SJCRH30 (cell line): ENCODE data around the gene TFAP2C. TPM values are rescaled to one million over a fixed set of nuclear protein-coding genes. Genes with fewer than 3 reads are reported as not detected.
"Not testable (repeated sequence)": the region's sequence is repeated elsewhere in the genome, so short reads cannot be mapped to it uniquely, and the experiment has no call there.

Source experiments
- DNase-seq, 2 experiments: peaks; one replicate each; pipeline ENCODE4 v3.0.0-alpha.2; 2015 to 2020
- H3K27ac ChIP-seq: fragments of 250-450 bp; sonication (Bioruptor Pico); 2 replicates; pipeline ENCODE4 v1.5.1; 2020; ENCODE audit warnings: mild to moderate bottlenecking, moderate library complexity
- H3K27me3 ChIP-seq: fragments of 250-450 bp; sonication (Bioruptor Pico); 2 replicates; pipeline ENCODE4 v1.5.1; 2020; ENCODE audit warnings: mild to moderate bottlenecking, moderate library complexity
- H3K36me3 ChIP-seq: fragments of 250-450 bp; sonication (Bioruptor Pico); 2 replicates; pipeline ENCODE4 v1.5.1; 2020; ENCODE audit warnings: mild to moderate bottlenecking, moderate library complexity
- H3K4me1 ChIP-seq: fragments of 250-450 bp; sonication (Bioruptor Pico); 2 replicates; pipeline ENCODE4 v1.5.1; 2020; ENCODE audit warnings: mild to moderate bottlenecking, moderate library complexity
- H3K4me3 ChIP-seq: fragments of 250-450 bp; sonication (Bioruptor Pico); 2 replicates; pipeline ENCODE4 v1.5.1; 2020; ENCODE audit warnings: mild to moderate bottlenecking, moderate library complexity
- H3K9me3 ChIP-seq: fragments of 250-450 bp; sonication (Bioruptor Pico); replicated peaks from 2 replicates; pipeline ENCODE4 v1.5.1; 2020; ENCODE audit warnings: mild to moderate bottlenecking, moderate library complexity
- total RNA-seq: library from RNA; depleted of rRNA; stranded (reverse); fragments of >200 nt; shearing (Covaris generic); gene quantifications from 2 replicates; pipeline ENCODE4 v1.2.3, GENCODE V29; 2014; rRNA removed

TFAP2C gene
- total RNA-seq, 1 experiment from 2014 or later = not detected

DNA sequence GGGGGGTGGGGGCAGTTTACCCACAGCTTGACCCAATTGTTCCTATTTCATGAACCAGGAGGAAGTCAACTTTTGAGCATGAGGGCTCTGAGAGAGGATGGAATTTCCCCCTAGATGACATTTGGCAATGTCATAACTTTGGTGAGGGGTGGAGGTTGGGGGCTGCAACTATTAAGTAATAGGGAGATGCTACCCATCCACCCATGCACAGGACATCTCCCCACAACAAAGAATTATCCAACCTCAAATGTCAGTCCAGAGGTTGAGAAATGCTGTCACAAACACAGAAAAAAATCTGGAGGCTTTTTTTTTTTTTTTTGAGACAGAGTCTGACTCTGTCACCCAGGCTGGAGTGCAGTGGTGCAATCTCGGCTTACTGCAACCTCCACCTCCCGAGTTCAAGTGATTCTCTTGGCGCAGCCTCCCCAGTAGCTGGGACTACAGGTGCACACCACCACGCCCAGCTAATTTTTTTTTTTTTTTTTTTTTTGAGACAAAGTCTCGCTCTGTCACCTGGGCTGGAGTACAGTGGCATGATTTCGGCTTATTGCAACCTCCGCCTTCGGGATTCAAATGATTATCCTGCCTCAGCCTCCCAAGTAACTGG is 29.3 kb downstream of the TFAP2C start:
- not testable (repeated sequence) for H3K36me3 ChIP-seq, DNase-seq, H3K4me3 ChIP-seq, H3K4me1 ChIP-seq, H3K9me3 ChIP-seq, H3K27ac ChIP-seq
- H3K27me3 ChIP-seq = peaks cover 35% of the 10 kb centered on the region

- DNase-seq = no peak
Observed at GRCh38 chr20:56663660-56664059, 34.6 kb downstream of the TFAP2C start.

DNA sequence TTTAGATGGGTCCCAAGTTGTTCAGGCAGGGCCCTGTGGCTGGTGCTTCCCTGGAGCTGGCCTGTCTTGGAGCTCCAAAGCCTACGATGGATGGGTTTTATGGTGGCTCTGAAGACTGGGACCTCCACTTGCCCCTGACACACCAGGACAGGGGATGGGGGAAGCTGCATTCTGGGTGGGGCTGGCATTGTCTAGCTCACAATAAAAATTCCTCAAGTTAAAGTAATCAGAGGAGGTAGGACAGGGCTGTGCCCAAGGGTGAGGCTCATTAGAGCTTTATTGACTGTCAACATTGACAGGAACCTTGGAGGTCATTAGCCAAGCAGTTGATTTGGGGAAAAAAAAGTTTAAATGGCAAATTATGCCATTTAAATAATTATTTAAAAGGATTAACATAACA is 35.7 kb downstream of the TFAP2C start:
- Histone ChIP-seq H3K27ac (no peak overlapping the region), H3K4me1 (no peaks in the 10 kb centered on the region), H3K4me3 (no peak overlapping the region), H3K36me3 (no peaks in the 10 kb centered on the region), H3K9me3 (no peaks in the 10 kb centered on the region), H3K27me3 (peaks cover 21% of the 10 kb centered on the region)
- no peak for DNase-seq

More at GRCh38 chr20:56663660-56664059, 34.6 kb downstream of the TFAP2C start:
- H3K4me3 ChIP-seq = no peak overlapping the region
- no peaks in the 10 kb centered on the region for H3K4me1 ChIP-seq
- no peaks in the 10 kb centered on the region for H3K9me3 ChIP-seq
- H3K27ac ChIP-seq = no peak overlapping the region
- H3K27me3 ChIP-seq = peaks cover 24% of the 10 kb centered on the region
- no peaks in the 10 kb centered on the region for H3K36me3 ChIP-seq

GRCh38 chr20:56665806-56666205 is 36.7 kb downstream of the TFAP2C start:
- Histone ChIP-seq H3K27ac (no peak overlapping the region), H3K36me3 (no peaks in the 10 kb centered on the region), H3K4me3 (no peak overlapping the region), H3K4me1 (no peaks in the 10 kb centered on the region), H3K27me3 (peaks cover 17% of the 10 kb centered on the region), H3K9me3 (no peaks in the 10 kb centered on the region)
- no peak for DNase-seq

DNA sequence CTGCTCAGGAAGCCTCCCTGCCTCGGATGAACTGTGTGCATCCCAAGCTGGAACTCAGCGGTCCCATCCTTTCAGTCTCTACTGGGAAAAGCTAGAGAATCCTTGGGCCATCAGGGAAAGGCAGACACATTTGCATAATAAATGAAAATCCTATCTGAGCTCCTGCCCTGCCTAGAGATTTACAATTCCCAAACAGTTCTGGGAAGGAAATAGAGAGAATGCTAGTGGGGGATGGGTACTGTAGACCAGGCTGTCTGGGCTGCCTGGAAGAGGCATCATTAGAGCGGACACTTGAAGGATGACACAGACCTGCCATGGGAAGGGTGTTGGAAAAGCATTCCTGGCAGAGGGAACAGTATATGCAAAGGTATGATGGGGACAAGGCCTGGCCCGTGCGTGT is 44.3 kb downstream of the TFAP2C start:
- Histone ChIP-seq H3K36me3 (no peaks in the 10 kb centered on the region), H3K9me3 (no peaks in the 10 kb centered on the region)
- DNase-seq = no peak

DNA sequence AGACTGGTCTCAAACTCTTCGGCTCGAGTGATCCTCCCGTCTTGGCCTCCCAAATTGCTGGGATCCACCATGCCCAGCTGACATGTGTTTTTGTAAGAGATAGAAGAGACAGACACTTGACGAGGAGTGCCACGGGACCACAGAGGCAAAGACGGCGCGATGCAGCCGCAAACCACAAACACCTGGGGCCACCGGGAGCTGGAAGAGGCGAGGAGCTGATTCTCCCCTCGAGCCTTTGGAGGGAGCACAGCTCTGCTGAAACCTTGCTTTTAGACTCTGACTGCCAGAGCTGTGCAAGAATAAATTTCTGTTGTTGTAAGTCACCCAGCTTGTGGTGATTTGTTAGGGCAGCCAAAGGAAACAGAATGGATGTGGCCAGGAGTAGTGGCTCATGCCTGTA is 46.9 kb downstream of the TFAP2C start:
- no peak overlapping the region for H3K27ac ChIP-seq
- no peak overlapping the region for H3K4me3 ChIP-seq
- no peaks in the 10 kb centered on the region for H3K9me3 ChIP-seq
- DNase-seq = no peak
- H3K36me3 ChIP-seq = no peaks in the 10 kb centered on the region
- peaks cover 21% of the 10 kb centered on the region for H3K27me3 ChIP-seq
- no peaks in the 10 kb centered on the region for H3K4me1 ChIP-seq

More for the DNA sequence above, 44.3 kb downstream of the TFAP2C start:
- Histone ChIP-seq H3K27ac (no peak overlapping the region), H3K27me3 (peaks cover 21% of the 10 kb centered on the region), H3K4me1 (no peaks in the 10 kb centered on the region), H3K4me3 (no peak overlapping the region)

DNA sequence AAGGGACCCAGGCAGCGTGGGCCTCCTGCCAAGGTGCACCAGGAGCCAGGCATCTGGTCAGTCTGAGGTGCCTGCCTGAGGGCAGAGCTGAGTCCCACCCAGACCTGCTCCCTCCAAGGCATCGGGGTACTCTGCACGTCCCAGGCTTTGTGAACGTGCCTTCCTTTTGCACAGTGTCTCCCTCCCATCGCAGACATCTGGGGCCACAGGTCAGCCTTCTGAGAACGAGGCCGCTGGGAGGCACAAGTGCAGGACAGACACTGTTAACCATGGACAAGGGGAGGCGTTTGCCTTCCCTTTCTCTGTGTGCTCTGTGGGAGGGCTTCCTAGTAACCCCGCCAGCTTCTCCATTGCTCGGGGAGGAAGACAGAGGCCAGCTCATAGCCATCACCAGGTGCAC is 47.6 kb downstream of the TFAP2C start:
- DNase-seq = no peak
- Histone ChIP-seq H3K36me3 (no peaks in the 10 kb centered on the region), H3K4me1 (no peaks in the 10 kb centered on the region), H3K27me3 (peaks cover 21% of the 10 kb centered on the region), H3K4me3 (no peak overlapping the region), H3K27ac (no peak overlapping the region), H3K9me3 (no peaks in the 10 kb centered on the region)

DNA sequence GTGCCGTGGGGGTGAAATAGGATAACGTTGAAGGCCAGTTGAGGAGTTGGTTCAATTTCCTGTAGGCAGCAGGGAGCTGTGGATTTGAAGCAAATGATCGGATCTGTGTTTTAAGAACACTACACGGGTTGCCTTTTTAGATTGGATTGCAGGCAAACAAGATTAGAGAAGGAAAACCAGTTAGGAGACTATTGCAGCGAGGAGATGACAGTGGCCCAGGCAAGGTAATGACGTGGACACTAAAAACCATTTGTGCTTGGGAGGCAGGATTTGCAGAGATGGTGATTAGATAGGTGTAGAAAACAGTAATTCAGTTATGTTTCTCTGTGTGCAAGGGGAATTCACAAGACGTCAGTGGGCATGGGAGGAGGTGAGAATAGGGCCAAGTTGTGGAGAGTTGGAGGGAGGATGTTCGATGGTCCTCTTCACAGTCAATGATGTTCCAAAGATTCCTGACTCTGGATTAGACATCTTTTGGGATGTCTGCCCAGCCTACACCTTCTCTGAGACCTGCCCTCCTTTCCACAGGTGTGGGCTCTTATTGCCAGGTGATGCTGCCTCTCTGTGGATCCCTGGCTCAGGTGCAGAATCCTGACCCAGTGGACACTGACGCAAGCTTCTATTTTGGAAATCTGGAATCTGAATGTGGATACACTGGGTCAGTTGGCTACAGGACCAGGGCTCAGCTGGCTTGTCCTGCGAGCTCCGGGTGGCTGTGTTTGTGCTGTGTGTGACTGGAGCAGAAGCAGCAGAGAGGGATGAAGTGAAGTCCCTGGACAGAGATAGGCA is 54.2 kb downstream of the TFAP2C start:
- no peak for DNase-seq
- Histone ChIP-seq H3K9me3 (no peaks in the 10 kb centered on the region), H3K4me1 (no peaks in the 10 kb centered on the region), H3K27ac (no peak overlapping the region), H3K36me3 (no peaks in the 10 kb centered on the region), H3K4me3 (no peak overlapping the region), H3K27me3 (peaks cover 21% of the 10 kb centered on the region)

GRCh38 chr20:56685879-56686278 is 56.8 kb downstream of the TFAP2C start:
- Histone ChIP-seq H3K36me3 (no peaks in the 10 kb centered on the region), H3K27ac (no peak overlapping the region), H3K4me3 (no peak overlapping the region), H3K9me3 (no peaks in the 10 kb centered on the region), H3K27me3 (peaks cover 43% of the 10 kb centered on the region), H3K4me1 (no peaks in the 10 kb centered on the region)
- DNase-seq = no peak

DNA sequence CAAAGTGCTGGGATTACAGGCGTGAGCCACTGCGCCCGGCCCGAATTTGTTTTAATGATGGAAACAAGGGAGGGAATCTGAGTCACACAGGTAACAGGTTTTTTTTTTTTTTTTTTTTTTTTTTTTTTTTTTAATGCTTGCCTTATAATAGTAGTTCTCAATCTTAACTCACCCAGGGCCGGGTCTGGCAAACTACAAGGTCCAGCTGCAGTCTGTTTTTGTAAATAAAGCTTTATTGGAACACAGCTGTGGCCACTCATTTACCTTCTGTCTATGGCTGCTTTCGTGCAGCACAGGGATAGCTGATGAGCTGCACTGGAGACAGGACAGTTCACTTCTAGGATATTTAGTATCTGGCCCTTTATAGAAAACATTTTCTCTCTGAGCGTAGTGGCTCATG is 58.0 kb downstream of the TFAP2C start:
- no peak for DNase-seq
- Histone ChIP-seq H3K27me3 (peaks cover 48% of the 10 kb centered on the region), H3K36me3 (no peaks in the 10 kb centered on the region), H3K27ac (no peak overlapping the region), H3K9me3 (no peaks in the 10 kb centered on the region), H3K4me1 (no peaks in the 10 kb centered on the region), H3K4me3 (no peak overlapping the region)

GRCh38 chr20:56688106-56688505 is 59.0 kb downstream of the TFAP2C start:
- no peaks in the 10 kb centered on the region for H3K36me3 ChIP-seq
- H3K27ac ChIP-seq = no peak overlapping the region

More at GRCh38 chr20:56688106-56688505, 59.0 kb downstream of the TFAP2C start:
- DNase-seq = no peak
- Histone ChIP-seq H3K27me3 (peaks cover 48% of the 10 kb centered on the region), H3K4me1 (no peaks in the 10 kb centered on the region), H3K4me3 (no peak overlapping the region), H3K9me3 (0 out of 2 replicates have a peak, but pooled peaks cover 3% of the 10 kb centered on the region)

Other genes with a start within 250 kb of the TFAP2C start
- 225 and 240 TPM in 2 replicates for gene AURKA, start 237.1 kb upstream of the TFAP2C start, total RNA-seq
- gene CSTF1, start 236.7 kb upstream of the TFAP2C start, total RNA-seq = 158 and 167 TPM in 2 replicates
- 4.9 and 5.1 TPM in 2 replicates for gene CASS4, start 217.0 kb upstream of the TFAP2C start, total RNA-seq
- gene RTF2, start 160.7 kb upstream of the TFAP2C start, total RNA-seq = 188 and 199 TPM in 2 replicates
- not detected in 2 replicates for gene FAM209A, start 104.6 kb upstream of the TFAP2C start, total RNA-seq
- 0.20 TPM in 1 of 2 replicates, not detected in the other for gene FAM209B, start 96.1 kb upstream of the TFAP2C start, total RNA-seq